ENCODE data around the gene HINFP. TPM values are rescaled to one million over a fixed set of nuclear protein-coding genes. Genes with fewer than 3 reads are reported as not detected.
A peak's percentile ranks its signal among the peaks of the same experiment; 100 is the strongest.

Gene HINFP
- polyA plus RNA-seq, 1 donor from 2014 or later = 50.0 TPM

- Histone ChIP-seq H3K4me2 (ENCODE audit: low read length) (peak overlapping the region; percentile 92), H2AFZ (ENCODE audit: low read depth, low read length) (peak overlapping the region; percentile 21), H3K36me3 (ENCODE audit: insufficient read depth, low read length) (no peaks in the 10 kb centered on the region), H3K4me3 (ENCODE audit: low read length) (peak overlapping the region; percentile 89), H3K79me2 (replicated peaks; ENCODE audit: insufficient read depth, low read length) (no peaks in the 10 kb centered on the region), H3F3A (ENCODE audit: insufficient read depth, low read length, poor library complexity, severe bottlenecking) (no peaks in the 10 kb centered on the region), H3K9ac (ENCODE audit: low read length) (peak overlapping the region; percentile 75), H4K20me1 (ENCODE audit: insufficient read depth) (no peaks in the 10 kb centered on the region), H3K9me2 (ENCODE audit: insufficient read depth, low read length) (no peaks in the 10 kb centered on the region), H3K27ac (ENCODE audit: low read length) (no peak overlapping the region), H3K9me3 (ENCODE audit: low read length) (no peaks in the 10 kb centered on the region), H3K27me3 (ENCODE audit: insufficient read depth, low read depth, low read length) (no peaks in the 10 kb centered on the region)
- TF ChIP-seq MXI1 (conservative IDR thresholded peaks at IDR 0.05; ENCODE audit: poor library complexity, severe bottlenecking) = peak; percentile 59
- no peak for TF ChIP-seq SMC3 (conservative IDR thresholded peaks at IDR 0.05; ENCODE audit: poor library complexity)
These were observed 13.7 kb upstream of the HINFP start for GRCh38 chr11:119107538-119108145.

GRCh38 chr11:119108146-119108856 lies 13.1 kb upstream of the HINFP start:
- peak overlapping the region; percentile 89 for H3K4me3 ChIP-seq (ENCODE audit: low read length)
- H4K20me1 ChIP-seq (ENCODE audit: insufficient read depth) = no peaks in the 10 kb centered on the region
- no peaks in the 10 kb centered on the region for H3K79me2 ChIP-seq (replicated peaks; ENCODE audit: insufficient read depth, low read length)
- no peak overlapping the region for H2AFZ ChIP-seq (ENCODE audit: low read depth, low read length)
- H3K9ac ChIP-seq (ENCODE audit: low read length) = peak overlapping the region; percentile 75
- H3K9me3 ChIP-seq (ENCODE audit: low read length) = no peaks in the 10 kb centered on the region
- no peaks in the 10 kb centered on the region for H3K36me3 ChIP-seq (ENCODE audit: insufficient read depth, low read length)
- no peaks in the 10 kb centered on the region for H3K27me3 ChIP-seq (ENCODE audit: insufficient read depth, low read depth, low read length)
- no peak overlapping the region for H3K27ac ChIP-seq (ENCODE audit: low read length)
- H3K4me2 ChIP-seq (ENCODE audit: low read length) = peak overlapping the region; percentile 92
- TF ChIP-seq EP300 (conservative IDR thresholded peaks at IDR 0.05; ENCODE audit: poor library complexity, severe bottlenecking) (no peak), EZH2 (IDR thresholded peaks at IDR 0.05; ENCODE audit: borderline replicate concordance, insufficient read depth, low read length, poor library complexity, severe bottlenecking) (no peak), CTCF (IDR thresholded peaks at IDR 0.05; ENCODE audit: poor library complexity, severe bottlenecking) (no peak), REST (IDR thresholded peaks at IDR 0.05; ENCODE audit: borderline replicate concordance) (no peak), MXI1 (conservative IDR thresholded peaks at IDR 0.05; ENCODE audit: poor library complexity, severe bottlenecking) (no peak), SMC3 (conservative IDR thresholded peaks at IDR 0.05; ENCODE audit: poor library complexity) (no peak), RAD21 (conservative IDR thresholded peaks at IDR 0.05) (no peak), POLR2AphosphoS5 (IDR thresholded peaks at IDR 0.05) (no peak), TAF1 (IDR thresholded peaks at IDR 0.05; ENCODE audit: low read depth) (no peak)
- no peaks in the 10 kb centered on the region for H3F3A ChIP-seq (ENCODE audit: insufficient read depth, low read length, poor library complexity, severe bottlenecking)
- no peaks in the 10 kb centered on the region for H3K9me2 ChIP-seq (ENCODE audit: insufficient read depth, low read length)
